ENCODE measurements around the gene TMEM52B.
"Not testable (repeated sequence)": the region's sequence is repeated elsewhere in the genome, so short reads cannot be mapped to it uniquely, and the experiment has no call there.

Gene TMEM52B

GRCh38 chr12:10221846-10222245 lies 43.0 kb downstream of the TMEM52B start:
- Histone ChIP-seq H3K4me1 (ENCODE audit: control insufficient read depth, insufficient read depth, low read length, unreplicated experiment) (peaks cover 7% of the 10 kb centered on the region), H2AFZ (ENCODE audit: low read length, unreplicated experiment) (no peak overlapping the region), H3K79me2 (ENCODE audit: control insufficient read depth, insufficient read depth, low read length, unreplicated experiment) (peaks cover 6% of the 10 kb centered on the region), H3K27ac (ENCODE audit: low read depth, low read length) (no peak overlapping the region), H3K36me3 (ENCODE audit: insufficient read depth, low read length) (peaks cover 42% of the 10 kb centered on the region), H3K4me3 (ENCODE audit: low read depth, low read length) (no peak overlapping the region), H3K27me3 (ENCODE audit: insufficient read depth, low read length) (no peaks in the 10 kb centered on the region)

GRCh38 chr12:10223208-10223607 lies 44.4 kb downstream of the TMEM52B start:
- H3K4me3 ChIP-seq (ENCODE audit: low read depth, low read length), result no peak overlapping the region
- H3K79me2 ChIP-seq (ENCODE audit: control insufficient read depth, insufficient read depth, low read length, unreplicated experiment), result no peaks in the 10 kb centered on the region
- no peak overlapping the region for H3K27ac ChIP-seq (ENCODE audit: low read depth, low read length)
- no peaks in the 10 kb centered on the region for H3K27me3 ChIP-seq (ENCODE audit: insufficient read depth, low read length)
- peaks cover 39% of the 10 kb centered on the region for H3K36me3 ChIP-seq (ENCODE audit: insufficient read depth, low read length)
- H2AFZ ChIP-seq (ENCODE audit: low read length, unreplicated experiment), result no peak overlapping the region
- H3K4me1 ChIP-seq (ENCODE audit: control insufficient read depth, insufficient read depth, low read length, unreplicated experiment), result peaks cover 7% of the 10 kb centered on the region

- H3K27ac ChIP-seq (ENCODE audit: low read depth, low read length); H2AFZ ChIP-seq (ENCODE audit: low read length, unreplicated experiment); H3K4me3 ChIP-seq (ENCODE audit: low read depth, low read length); H3K4me1 ChIP-seq (ENCODE audit: control insufficient read depth, insufficient read depth, low read length, unreplicated experiment); H3K79me2 ChIP-seq (ENCODE audit: control insufficient read depth, insufficient read depth, low read length, unreplicated experiment); H3K27me3 ChIP-seq (ENCODE audit: insufficient read depth, low read length): not testable (repeated sequence)
- H3K36me3 ChIP-seq (ENCODE audit: insufficient read depth, low read length), result peaks cover 31% of the 10 kb centered on the region
Measured at GRCh38 chr12:10225426-10225825, 46.6 kb downstream of the TMEM52B start.

- H2AFZ ChIP-seq (ENCODE audit: low read length, unreplicated experiment), result no peak overlapping the region
- no peaks in the 10 kb centered on the region for H3K4me1 ChIP-seq (ENCODE audit: control insufficient read depth, insufficient read depth, low read length, unreplicated experiment)
- no peak overlapping the region for H3K27ac ChIP-seq (ENCODE audit: low read depth, low read length)
- peaks cover 25% of the 10 kb centered on the region for H3K36me3 ChIP-seq (ENCODE audit: insufficient read depth, low read length)
- H3K27me3 ChIP-seq (ENCODE audit: insufficient read depth, low read length), result no peaks in the 10 kb centered on the region
- H3K4me3 ChIP-seq (ENCODE audit: low read depth, low read length), result no peak overlapping the region
- H3K79me2 ChIP-seq (ENCODE audit: control insufficient read depth, insufficient read depth, low read length, unreplicated experiment), result no peaks in the 10 kb centered on the region
Measured at GRCh38 chr12:10226086-10226485, 47.3 kb downstream of the TMEM52B start.

GRCh38 chr12:10226731-10227130 lies 47.9 kb downstream of the TMEM52B start:
- H3K27ac ChIP-seq (ENCODE audit: low read depth, low read length), result no peak overlapping the region
- no peaks in the 10 kb centered on the region for H3K27me3 ChIP-seq (ENCODE audit: insufficient read depth, low read length)
- H3K36me3 ChIP-seq (ENCODE audit: insufficient read depth, low read length), result peaks cover 20% of the 10 kb centered on the region
- H3K79me2 ChIP-seq (ENCODE audit: control insufficient read depth, insufficient read depth, low read length, unreplicated experiment), result no peaks in the 10 kb centered on the region
- H3K4me3 ChIP-seq (ENCODE audit: low read depth, low read length), result no peak overlapping the region
- H2AFZ ChIP-seq (ENCODE audit: low read length, unreplicated experiment), result no peak overlapping the region
- no peaks in the 10 kb centered on the region for H3K4me1 ChIP-seq (ENCODE audit: control insufficient read depth, insufficient read depth, low read length, unreplicated experiment)

- no peaks in the 10 kb centered on the region for H3K4me1 ChIP-seq (ENCODE audit: control insufficient read depth, insufficient read depth, low read length, unreplicated experiment)
- H3K27ac ChIP-seq (ENCODE audit: low read depth, low read length), result no peak overlapping the region
- peaks cover 11% of the 10 kb centered on the region for H3K36me3 ChIP-seq (ENCODE audit: insufficient read depth, low read length)
- no peaks in the 10 kb centered on the region for H3K79me2 ChIP-seq (ENCODE audit: control insufficient read depth, insufficient read depth, low read length, unreplicated experiment)
- no peak overlapping the region for H3K4me3 ChIP-seq (ENCODE audit: low read depth, low read length)
- H3K27me3 ChIP-seq (ENCODE audit: insufficient read depth, low read length), result no peaks in the 10 kb centered on the region
- no peak overlapping the region for H2AFZ ChIP-seq (ENCODE audit: low read length, unreplicated experiment)
Measured at GRCh38 chr12:10227648-10228047, 48.8 kb downstream of the TMEM52B start.

- Histone ChIP-seq H3K4me1 (ENCODE audit: control insufficient read depth, insufficient read depth, low read length, unreplicated experiment) (no peaks in the 10 kb centered on the region), H3K27ac (ENCODE audit: low read depth, low read length) (no peak overlapping the region), H2AFZ (ENCODE audit: low read length, unreplicated experiment) (no peak overlapping the region), H3K79me2 (ENCODE audit: control insufficient read depth, insufficient read depth, low read length, unreplicated experiment) (no peaks in the 10 kb centered on the region), H3K36me3 (ENCODE audit: insufficient read depth, low read length) (no peaks in the 10 kb centered on the region), H3K27me3 (ENCODE audit: insufficient read depth, low read length) (no peaks in the 10 kb centered on the region), H3K4me3 (ENCODE audit: low read depth, low read length) (no peak overlapping the region)
Measured at GRCh38 chr12:10234562-10234961, 55.7 kb downstream of the TMEM52B start.

GRCh38 chr12:10235761-10236631 lies 57.2 kb downstream of the TMEM52B start:
- H3K4me3 ChIP-seq (ENCODE audit: low read depth, low read length), result no peak overlapping the region
- no peak overlapping the region for H3K27ac ChIP-seq (ENCODE audit: low read depth, low read length)
- no peaks in the 10 kb centered on the region for H3K79me2 ChIP-seq (ENCODE audit: control insufficient read depth, insufficient read depth, low read length, unreplicated experiment)
- H3K4me1 ChIP-seq (ENCODE audit: control insufficient read depth, insufficient read depth, low read length, unreplicated experiment), result no peaks in the 10 kb centered on the region
- H3K36me3 ChIP-seq (ENCODE audit: insufficient read depth, low read length), result no peaks in the 10 kb centered on the region
- H3K27me3 ChIP-seq (ENCODE audit: insufficient read depth, low read length), result no peaks in the 10 kb centered on the region
- H2AFZ ChIP-seq (ENCODE audit: low read length, unreplicated experiment), result no peak overlapping the region

- no peaks in the 10 kb centered on the region for H3K27me3 ChIP-seq (ENCODE audit: insufficient read depth, low read length)
- no peak overlapping the region for H2AFZ ChIP-seq (ENCODE audit: low read length, unreplicated experiment)
- no peak overlapping the region for H3K27ac ChIP-seq (ENCODE audit: low read depth, low read length)
- H3K4me1 ChIP-seq (ENCODE audit: control insufficient read depth, insufficient read depth, low read length, unreplicated experiment), result no peaks in the 10 kb centered on the region
- H3K4me3 ChIP-seq (ENCODE audit: low read depth, low read length), result no peak overlapping the region
- no peaks in the 10 kb centered on the region for H3K36me3 ChIP-seq (ENCODE audit: insufficient read depth, low read length)
- no peaks in the 10 kb centered on the region for H3K79me2 ChIP-seq (ENCODE audit: control insufficient read depth, insufficient read depth, low read length, unreplicated experiment)
Measured at GRCh38 chr12:10236720-10237119, 57.9 kb downstream of the TMEM52B start.

- Histone ChIP-seq H3K79me2 (ENCODE audit: control insufficient read depth, insufficient read depth, low read length, unreplicated experiment) (no peaks in the 10 kb centered on the region), H3K4me1 (ENCODE audit: control insufficient read depth, insufficient read depth, low read length, unreplicated experiment) (no peaks in the 10 kb centered on the region), H2AFZ (ENCODE audit: low read length, unreplicated experiment) (no peak overlapping the region), H3K36me3 (ENCODE audit: insufficient read depth, low read length) (no peaks in the 10 kb centered on the region), H3K27ac (ENCODE audit: low read depth, low read length) (no peak overlapping the region), H3K4me3 (ENCODE audit: low read depth, low read length) (no peak overlapping the region), H3K27me3 (ENCODE audit: insufficient read depth, low read length) (no peaks in the 10 kb centered on the region)
Measured at GRCh38 chr12:10238526-10238925, 59.7 kb downstream of the TMEM52B start.

GRCh38 chr12:10241290-10241689 lies 62.5 kb downstream of the TMEM52B start:
- Histone ChIP-seq H3K36me3 (ENCODE audit: insufficient read depth, low read length) (no peaks in the 10 kb centered on the region), H3K27ac (ENCODE audit: low read depth, low read length) (no peak overlapping the region), H3K79me2 (ENCODE audit: control insufficient read depth, insufficient read depth, low read length, unreplicated experiment) (no peaks in the 10 kb centered on the region), H3K4me1 (ENCODE audit: control insufficient read depth, insufficient read depth, low read length, unreplicated experiment) (no peaks in the 10 kb centered on the region), H2AFZ (ENCODE audit: low read length, unreplicated experiment) (no peak overlapping the region), H3K27me3 (ENCODE audit: insufficient read depth, low read length) (no peaks in the 10 kb centered on the region), H3K4me3 (ENCODE audit: low read depth, low read length) (no peak overlapping the region)
